ENCODE results near the gene CLPSL2. TPM values are rescaled to one million over a fixed set of nuclear protein-coding genes. Genes with fewer than 3 reads are reported as not detected.

CLPSL2 gene
- total RNA-seq, 1 experiment from 2014 or later: 1.7 TPM

GRCh38 chr6:35808688-35809087 is 32.3 kb downstream of the CLPSL2 start:
- Histone ChIP-seq H3K9ac (ENCODE audit: low read length) (no peak overlapping the region), H2AFZ (ENCODE audit: low read depth, low read length, poor library complexity, severe bottlenecking) (no peak overlapping the region), H3K9me3 (ENCODE audit: control insufficient read depth in 1 of 2, insufficient read depth in 1 of 2, low read depth in 1 of 2, low read length in 2 of 2) (no peaks in the 10 kb centered on the region), H3K4me2 (ENCODE audit: low read length) (no peak overlapping the region), H3K27ac (ENCODE audit: low read depth, low read length) (no peak overlapping the region), H4K20me1 (ENCODE audit: insufficient read depth) (no peaks in the 10 kb centered on the region), H3K9me2 (ENCODE audit: insufficient read depth) (no peaks in the 10 kb centered on the region), H3K4me1 (ENCODE audit: control insufficient read depth in 1 of 2, insufficient read depth in 2 of 2, low read length in 2 of 2) (peaks cover 14 to 30% of the 10 kb centered on the region in 2 experiments), H3K79me2 (ENCODE audit: insufficient read depth, low read length) (no peaks in the 10 kb centered on the region), H3K36me3 (ENCODE audit: control insufficient read depth in 1 of 2, insufficient read depth in 2 of 2, low read length in 2 of 2) (no peaks in the 10 kb centered on the region), H3K4me3 (replicated peaks in 1 of 2; ENCODE audit: low read depth in 1 of 2, low read length in 2 of 2) (no peak overlapping the region), H3K27me3 (ENCODE audit: insufficient read depth, low read length) (no peaks in the 10 kb centered on the region)
- ChIA-PET CTCF (no interaction called here), RAD21 (ENCODE audit: low non-redundant PET in 1 of 2, low total read pairs in 2 of 2, uncharacterized antibody in 2 of 2, unreplicated experiment in 2 of 2) (no interaction called here), POLR2A (interaction anchor here (0.8 kb wide), 1 partner anchor 12 kb away, joined by 3 read pairs; the partner anchor contains the start of gene CLPS)
- no peak for TF ChIP-seq POLR2AphosphoS5 (IDR thresholded peaks at IDR 0.05; ENCODE audit: low read depth, low read length)
- TF ChIP-seq FOSL1 (IDR thresholded peaks at IDR 0.05; ENCODE audit: low read depth): no peak
- no peak for TF ChIP-seq JUND (IDR thresholded peaks at IDR 0.05)
- TF ChIP-seq EZH2phosphoT487 (IDR thresholded peaks at IDR 0.05; ENCODE audit: borderline replicate concordance): no peak
- TF ChIP-seq EGR1 (IDR thresholded peaks at IDR 0.05; ENCODE audit: low read depth): no peak
- no peak for TF ChIP-seq CBX3 (IDR thresholded peaks at IDR 0.05; ENCODE audit: low read depth)
- TF ChIP-seq SP1 (IDR thresholded peaks at IDR 0.05; ENCODE audit: low read depth): no peak
- TF ChIP-seq, protein P1, sequence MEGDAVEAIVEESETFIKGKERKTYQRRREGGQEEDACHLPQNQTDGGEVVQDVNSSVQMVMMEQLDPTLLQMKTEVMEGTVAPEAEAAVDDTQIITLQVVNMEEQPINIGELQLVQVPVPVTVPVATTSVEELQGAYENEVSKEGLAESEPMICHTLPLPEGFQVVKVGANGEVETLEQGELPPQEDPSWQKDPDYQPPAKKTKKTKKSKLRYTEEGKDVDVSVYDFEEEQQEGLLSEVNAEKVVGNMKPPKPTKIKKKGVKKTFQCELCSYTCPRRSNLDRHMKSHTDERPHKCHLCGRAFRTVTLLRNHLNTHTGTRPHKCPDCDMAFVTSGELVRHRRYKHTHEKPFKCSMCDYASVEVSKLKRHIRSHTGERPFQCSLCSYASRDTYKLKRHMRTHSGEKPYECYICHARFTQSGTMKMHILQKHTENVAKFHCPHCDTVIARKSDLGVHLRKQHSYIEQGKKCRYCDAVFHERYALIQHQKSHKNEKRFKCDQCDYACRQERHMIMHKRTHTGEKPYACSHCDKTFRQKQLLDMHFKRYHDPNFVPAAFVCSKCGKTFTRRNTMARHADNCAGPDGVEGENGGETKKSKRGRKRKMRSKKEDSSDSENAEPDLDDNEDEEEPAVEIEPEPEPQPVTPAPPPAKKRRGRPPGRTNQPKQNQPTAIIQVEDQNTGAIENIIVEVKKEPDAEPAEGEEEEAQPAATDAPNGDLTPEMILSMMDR (IDR thresholded peaks at IDR 0.05 in 2 of 3, conservative IDR thresholded peaks at IDR 0.05 in 1 of 3; ENCODE audit: borderline replicate concordance in 1 of 3, insufficient read depth in 1 of 3, low read depth in 2 of 3, low read length in 2 of 3): no peak
- TF ChIP-seq, protein P2, sequence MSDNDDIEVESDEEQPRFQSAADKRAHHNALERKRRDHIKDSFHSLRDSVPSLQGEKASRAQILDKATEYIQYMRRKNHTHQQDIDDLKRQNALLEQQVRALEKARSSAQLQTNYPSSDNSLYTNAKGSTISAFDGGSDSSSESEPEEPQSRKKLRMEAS (IDR thresholded peaks at IDR 0.05): no peak
- TF ChIP-seq, protein P3, sequence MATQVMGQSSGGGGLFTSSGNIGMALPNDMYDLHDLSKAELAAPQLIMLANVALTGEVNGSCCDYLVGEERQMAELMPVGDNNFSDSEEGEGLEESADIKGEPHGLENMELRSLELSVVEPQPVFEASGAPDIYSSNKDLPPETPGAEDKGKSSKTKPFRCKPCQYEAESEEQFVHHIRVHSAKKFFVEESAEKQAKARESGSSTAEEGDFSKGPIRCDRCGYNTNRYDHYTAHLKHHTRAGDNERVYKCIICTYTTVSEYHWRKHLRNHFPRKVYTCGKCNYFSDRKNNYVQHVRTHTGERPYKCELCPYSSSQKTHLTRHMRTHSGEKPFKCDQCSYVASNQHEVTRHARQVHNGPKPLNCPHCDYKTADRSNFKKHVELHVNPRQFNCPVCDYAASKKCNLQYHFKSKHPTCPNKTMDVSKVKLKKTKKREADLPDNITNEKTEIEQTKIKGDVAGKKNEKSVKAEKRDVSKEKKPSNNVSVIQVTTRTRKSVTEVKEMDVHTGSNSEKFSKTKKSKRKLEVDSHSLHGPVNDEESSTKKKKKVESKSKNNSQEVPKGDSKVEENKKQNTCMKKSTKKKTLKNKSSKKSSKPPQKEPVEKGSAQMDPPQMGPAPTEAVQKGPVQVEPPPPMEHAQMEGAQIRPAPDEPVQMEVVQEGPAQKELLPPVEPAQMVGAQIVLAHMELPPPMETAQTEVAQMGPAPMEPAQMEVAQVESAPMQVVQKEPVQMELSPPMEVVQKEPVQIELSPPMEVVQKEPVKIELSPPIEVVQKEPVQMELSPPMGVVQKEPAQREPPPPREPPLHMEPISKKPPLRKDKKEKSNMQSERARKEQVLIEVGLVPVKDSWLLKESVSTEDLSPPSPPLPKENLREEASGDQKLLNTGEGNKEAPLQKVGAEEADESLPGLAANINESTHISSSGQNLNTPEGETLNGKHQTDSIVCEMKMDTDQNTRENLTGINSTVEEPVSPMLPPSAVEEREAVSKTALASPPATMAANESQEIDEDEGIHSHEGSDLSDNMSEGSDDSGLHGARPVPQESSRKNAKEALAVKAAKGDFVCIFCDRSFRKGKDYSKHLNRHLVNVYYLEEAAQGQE (IDR thresholded peaks at IDR 0.05; ENCODE audit: low read depth): no peak
- TF ChIP-seq ZNF274 (IDR thresholded peaks at IDR 0.05; ENCODE audit: low read depth, low read length): no peak
- TF ChIP-seq RAD21 (IDR thresholded peaks at IDR 0.05; ENCODE audit: low read depth): no peak
- no peak for TF ChIP-seq SIN3A (IDR thresholded peaks at IDR 0.05; ENCODE audit: low read depth)
- no peak for TF ChIP-seq ELF1 (IDR thresholded peaks at IDR 0.05; ENCODE audit: borderline replicate concordance, low read depth)
- TF ChIP-seq TCF7L2 (IDR thresholded peaks at IDR 0.05; ENCODE audit: borderline replicate concordance, extremely low read depth, insufficient read depth, insufficient read length): no peak
- no peak for TF ChIP-seq CEBPB (IDR thresholded peaks at IDR 0.05; ENCODE audit: low read depth)
- no peak for TF ChIP-seq POLR2A (IDR thresholded peaks at IDR 0.05; ENCODE audit: borderline replicate concordance, extremely low read depth, insufficient read depth, insufficient read length)
- ATAC-seq: no peak
- no peak for DNase-seq (ENCODE audit: low read depth, low spot score)
- intact Hi-C loops (cut with micrococcal nuclease): no loop called here
- BruUV-seq (replicated peaks): no TSS peak
